SK-N-MC (cell line): ENCODE data around the gene PACS2.

Experiments used
- EZH2 ChIP-seq: fragments of 200-600 bp; sonication (generic); IDR thresholded peaks from one replicate; pipeline ENCODE4 v1.6.1; 2017; ENCODE audit warnings: antibody characterized with exemption
- FOXP2 ChIP-seq: optimal IDR thresholded peaks from 2 replicates; pipeline ENCODE3; 2011; ENCODE audit warnings: mild to moderate bottlenecking, moderate library complexity; ENCODE audit not compliant: insufficient read depth; ENCODE audit errors: extremely low read length, control extremely low read depth
- POLR2AphosphoS5 ChIP-seq: IDR thresholded peaks from 2 replicates; pipeline ENCODE4 v1.6.1; 2012; ENCODE audit warnings: mild to moderate bottlenecking, low read depth, low read length, borderline replicate concordance

DNA sequence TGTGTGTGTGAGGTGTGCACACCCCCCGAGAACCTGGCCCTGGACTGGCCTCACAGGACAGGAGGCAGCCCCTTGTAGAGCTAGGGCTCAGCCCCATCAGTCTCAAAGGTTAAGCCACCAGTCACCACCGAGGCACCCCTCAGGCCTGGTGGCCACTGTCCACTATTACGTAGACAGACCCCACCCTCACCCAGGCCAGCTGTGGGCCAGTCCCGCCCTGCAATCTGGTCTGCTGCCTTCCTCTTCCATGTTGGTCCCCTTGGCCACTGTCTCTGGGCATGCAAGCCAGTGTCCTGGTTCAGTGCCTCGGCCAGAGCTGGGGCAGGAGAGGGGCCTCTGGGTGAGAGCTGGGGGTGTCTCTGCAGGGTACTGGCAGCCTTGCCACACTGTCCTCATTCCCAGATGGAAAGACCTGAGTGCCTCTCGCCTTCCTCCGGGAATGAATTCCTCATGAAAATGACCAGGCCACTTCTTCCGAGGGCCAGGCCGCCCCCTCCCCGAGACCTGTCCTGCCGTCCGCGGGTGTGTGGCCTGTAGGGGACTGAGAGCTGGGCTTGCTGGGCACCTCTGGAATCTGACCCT, 82.9 kb downstream of the PACS2 start:
- no peak for TF ChIP-seq POLR2AphosphoS5
- no peak for TF ChIP-seq EZH2
- TF ChIP-seq FOXP2, result no peak
